B cell (primary cell): ENCODE measurements around the gene HPRT1. TPM values are rescaled to one million over a fixed set of nuclear protein-coding genes. Genes with fewer than 3 reads are reported as not detected.
A peak's percentile ranks its signal among the peaks of the same experiment; 100 is the strongest.

Experiments
- ATAC-seq: fragments of 200-7000 bp; cut with Tn5 transposase; one replicate; pipeline ENCODE4 v1.10.0; 2021; ENCODE audit warnings: low read depth, mild to moderate bottlenecking, moderate number of reproducible peaks, moderate library complexity
- CTCF ChIA-PET: fragments of 350-600 bp; sonication (Branson Sonifier 250); formaldehyde crosslinking; loops from one replicate; lab custom pipeline; 2021; ENCODE audit warnings: antibody characterized with exemption, inconsistent platforms; lab: Charles Lee
- POLR2A ChIA-PET: fragments of 350-600 bp; sonication (Branson Sonifier 250); formaldehyde crosslinking; loops from one replicate; lab custom pipeline; 2021; ENCODE audit warnings: antibody characterized with exemption; lab: Charles Lee
- DNase-seq: peaks from one replicate; pipeline ENCODE4 v3.0.0; 2013
- H2AFZ ChIP-seq: 2 replicates; pipeline ENCODE4 v1.6.1; 2012; ENCODE audit warnings: mild to moderate bottlenecking, low read depth, low read length; ENCODE audit not compliant: insufficient read depth, poor library complexity, severe bottlenecking
- H3K27ac ChIP-seq, 2 donors: 1 replicate in 1 of 2; 2 replicates in 1 of 2; pipeline ENCODE4 v1.5.1; 2012 to 2013; ENCODE audit warnings: low read length in 2 of 2, mild to moderate bottlenecking in 2 of 2, moderate library complexity in 1 of 2
- H3K27me3 ChIP-seq, 4 experiments: fragments of 200-600 bp in 1 of 4; sonication (generic) in 1 of 4; replicated peaks in 1 of 4; 1 replicate in 2 of 4; 2 replicates in 2 of 4; pipeline versions ENCODE4 v1.6.1 to v1.7.0; 2013 to 2016; ENCODE audit warnings: low read length in 3 of 4, mild to moderate bottlenecking in 2 of 4, mixed read lengths in 1 of 4, moderate library complexity in 1 of 4; ENCODE audit not compliant: insufficient read depth in 4 of 4, control insufficient read depth in 3 of 4; ENCODE audit errors: control extremely low read depth in 1 of 4
- H3K36me3 ChIP-seq, 2 experiments: replicated peaks in 1 of 2; 1 replicate in 1 of 2; 2 replicates in 1 of 2; pipeline versions ENCODE4 v1.6.1 to v1.7.1; 2013; ENCODE audit warnings: low read length in 1 of 2; ENCODE audit not compliant: insufficient read depth in 2 of 2, control insufficient read depth in 1 of 2; ENCODE audit errors: control extremely low read depth in 1 of 2, extremely low read depth in 1 of 2
- H3K4me1 ChIP-seq, 2 donors: fragments of 200-600 bp in 1 of 2; sonication (generic) in 1 of 2; 1 replicate in 1 of 2; 2 replicates in 1 of 2; pipeline versions ENCODE4 v1.5.1 to v1.6.1; 2013 to 2017; ENCODE audit warnings: low read length in 2 of 2; ENCODE audit not compliant: control insufficient read depth in 2 of 2, insufficient read depth in 2 of 2
- H3K4me2 ChIP-seq: replicated peaks from 2 replicates; pipeline ENCODE3; 2012; ENCODE audit warnings: mild to moderate bottlenecking, low read depth, low read length; ENCODE audit not compliant: poor library complexity, severe bottlenecking
- H3K4me3 ChIP-seq, 5 experiments: fragments of 200-600 bp in 1 of 5; sonication (generic) in 1 of 5; 1 replicate in 3 of 5; 2 replicates in 2 of 5; pipeline versions ENCODE4 v1.5.1 to v1.7.0; 2011 to 2016; ENCODE audit warnings: low read length in 4 of 5, mild to moderate bottlenecking in 4 of 5, low read depth in 2 of 5, control low read depth in 1 of 5, moderate library complexity in 1 of 5; ENCODE audit not compliant: insufficient read depth in 1 of 5; ENCODE audit errors: control extremely low read depth in 1 of 5, extremely low read depth in 1 of 5
- H3K79me2 ChIP-seq: fragments of 200-600 bp; sonication (generic); one replicate; pipeline ENCODE4 v1.6.0; 2016; ENCODE audit warnings: low read length; ENCODE audit not compliant: control insufficient read depth, insufficient read depth
- H3K9ac ChIP-seq: fragments of 200-600 bp; sonication (generic); 2 replicates; pipeline ENCODE4 v1.6.1; 2017; ENCODE audit warnings: mild to moderate bottlenecking, low read length, moderate library complexity
- H3K9me3 ChIP-seq, 3 donors: one replicate each; pipeline versions ENCODE4 v1.6.1 to v1.7.1; 2013; ENCODE audit warnings: low read length in 2 of 3; ENCODE audit not compliant: control insufficient read depth in 2 of 3, insufficient read depth in 1 of 3; ENCODE audit errors: control extremely low read depth in 1 of 3
- H4K20me1 ChIP-seq: 2 replicates; pipeline ENCODE4 v1.6.0; 2012; ENCODE audit warnings: mild to moderate bottlenecking, low read length; ENCODE audit not compliant: insufficient read depth, control insufficient read depth, poor library complexity, severe bottlenecking
- H3K27ac Mint-ChIP-seq: one replicate; pipeline ENCODE4 v1.8.0; 2021; ENCODE audit warnings: mixed read lengths
- H3K27me3 Mint-ChIP-seq: one replicate; pipeline ENCODE4 v1.8.0; 2021; ENCODE audit warnings: mixed read lengths
- H3K4me1 Mint-ChIP-seq: one replicate; pipeline ENCODE4 v1.8.0; 2021; ENCODE audit warnings: mixed read lengths
- H3K4me3 Mint-ChIP-seq: one replicate; pipeline ENCODE4 v1.8.0; 2021; ENCODE audit warnings: mixed read lengths
- H3K9me3 Mint-ChIP-seq: one replicate; pipeline ENCODE4 v1.8.0; 2022; ENCODE audit warnings: mixed read lengths; ENCODE audit not compliant: insufficient read depth
- CTCF ChIP-seq: fragments of 200-600 bp; IDR thresholded peaks from one replicate; pipeline ENCODE4 v1.8.0; 2022; ENCODE audit warnings: antibody characterized with exemption, mild to moderate bottlenecking
- EZH2 ChIP-seq: IDR thresholded peaks from 2 replicates; pipeline ENCODE4 v1.6.1; 2012; ENCODE audit warnings: borderline replicate concordance, low read depth, mild to moderate bottlenecking, moderate library complexity, low read length; ENCODE audit not compliant: insufficient read depth, poor library complexity, severe bottlenecking
- WGBS: methylation state at CpG from one replicate; pipeline ENCODE4 v1.1.5; 2013; ENCODE audit warnings: missing lambda C conversion rate; ENCODE audit not compliant: insufficient coverage; 5-methylcytosine and 5-hydroxymethylcytosine counted together
- intact Hi-C: fragments of 100-400 bp; cut with micrococcal nuclease; formaldehyde crosslinking; loops from one replicate; pipeline ENCODE4 v1.10.0; 2022
- polyA minus RNA-seq: library from RNA; depleted of rRNA, polyadenylated mRNA; stranded (reverse); fragments of >200 nt; gene quantifications from 2 replicates; pipeline ENCODE4 v1.2.3, GENCODE V29; 2012
- polyA plus RNA-seq: library from polyadenylated mRNA; depleted of rRNA; stranded (reverse); fragments of >200 nt; gene quantifications from 2 replicates; pipeline ENCODE4 v1.2.3, GENCODE V29; 2012
- total RNA-seq, 2 donors: library from RNA; stranded (reverse); fragments of 120-200 nt in 1 of 2; gene quantifications; 1 replicate in 1 of 2; 2 replicates in 1 of 2; pipeline versions ENCODE4 v1.2.3 to v1.2.4, GENCODE V29; 2013 to 2022

The HPRT1 gene
- total RNA-seq: 19.5 and 22.7 TPM in 2 replicates
- 9.7 TPM for total RNA-seq (2013)
- polyA plus RNA-seq: 6.6 and 12.4 TPM in 2 replicates
- 4.3 and 4.5 TPM in 2 replicates for polyA minus RNA-seq

- peak within 1 kb of the TSS; percentile 89 for H3K4me3 Mint-ChIP-seq
- peak; percentile 83 for DNase-seq
- H3K27me3 ChIP-seq: no peaks in the 10 kb centered on the region
- H4K20me1 ChIP-seq: no peaks in the 10 kb centered on the region
- H3K9me3 ChIP-seq: no peaks in the 10 kb centered on the region
- peaks cover 10% of the 10 kb centered on the region for H3K79me2 ChIP-seq
- intact Hi-C loops: loop anchor here (5.0 kb wide), 2 partner anchors 73 to 288 kb away; no protein-coding TSS in a partner anchor
- ATAC-seq: peak; percentile 97
- peak within 1 kb of the TSS; percentile 21 to 68 (median 55) for H3K4me3 ChIP-seq
- ChIA-PET POLR2A (no interaction called here), CTCF (interaction anchor here (1.6 kb wide), 1 partner anchor 64 kb away, joined by 5 read pairs; no protein-coding TSS in a partner anchor)
- H2AFZ ChIP-seq: peak within 1 kb of the TSS; percentile 80
- no peaks in the 10 kb centered on the region for H3K27me3 Mint-ChIP-seq
- 0% methylated on average over 54 of the region's 85 CpGs for WGBS
- H3K27ac ChIP-seq: peak within 1 kb of the TSS in 1 of 2 donors; percentile 76
- no peaks in the 10 kb centered on the region for H3K36me3 ChIP-seq
- no peak for TF ChIP-seq EZH2
- no peak for TF ChIP-seq CTCF
- peak within 1 kb of the TSS; percentile 80 for H3K27ac Mint-ChIP-seq
- H3K4me1 ChIP-seq: peaks cover 9 to 17% of the 10 kb centered on the region in 2 donors
- peak within 1 kb of the TSS; percentile 75 for H3K9ac ChIP-seq
- peak within 1 kb of the TSS; percentile 72 for H3K4me2 ChIP-seq
- H3K9me3 Mint-ChIP-seq: no peaks in the 10 kb centered on the region
- peaks cover 13% of the 10 kb centered on the region for H3K4me1 Mint-ChIP-seq
Measured at GRCh38 chrX:134460005-134460861, at the start of gene HPRT1. Gene HPRT1 (plus strand): TSS chrX:134460165. CDS start chrX:134460312, 147 bp downstream.

GRCh38 chrX:134416087-134416486 is 43.9 kb upstream of the HPRT1 start:
- Mint-ChIP-seq H3K4me1 (no peaks in the 10 kb centered on the region), H3K27ac (no peak overlapping the region), H3K9me3 (no peaks in the 10 kb centered on the region), H3K4me3 (no peak overlapping the region), H3K27me3 (no peaks in the 10 kb centered on the region)
- no peak overlapping the region for H2AFZ ChIP-seq
- ATAC-seq (no peak), DNase-seq (no peak)
- H3K27ac ChIP-seq: no peak overlapping the region
- no peaks in the 10 kb centered on the region for H3K79me2 ChIP-seq
- H3K4me1 ChIP-seq: no peaks in the 10 kb centered on the region
- no peak overlapping the region for H3K4me3 ChIP-seq
- intact Hi-C loops: no loop called here
- TF ChIP-seq EZH2: no peak
- no peak for TF ChIP-seq CTCF
- CTCF ChIA-PET: no interaction called here
- H4K20me1 ChIP-seq: no peaks in the 10 kb centered on the region
- H3K9ac ChIP-seq: no peak overlapping the region
- POLR2A ChIA-PET: no interaction called here
- no peak overlapping the region for H3K4me2 ChIP-seq
- H3K9me3 ChIP-seq: no peaks in the 10 kb centered on the region
- peaks cover 1 to 37% of the 10 kb centered on the region in 2 experiments for H3K36me3 ChIP-seq
- WGBS: no CpG with 5 or more reads among the region's 5 CpGs
- no peaks in the 10 kb centered on the region for H3K27me3 ChIP-seq
